Stimulated activated CD8-positive, alpha-beta memory T cell treated with anti-CD3 and anti-CD28 coated beads, Interleukin-12 subunit alpha, Interleukin-12 subunit beta, amount 100 ng/mL, for 1 hour (primary cell): ENCODE results near the gene LDB1.

Source experiments
- DNase-seq: peaks from one replicate; pipeline ENCODE4 v3.0.0-alpha.2; 2020; ENCODE audit warnings: low read depth

The LDB1 gene

GRCh38 chr10:102064503-102064867, 55.7 kb downstream of the LDB1 start:
- DNase-seq = no peak

GRCh38 chr10:102059987-102060386, 60.2 kb downstream of the LDB1 start:
- DNase-seq = no peak
